ENCODE data around the gene ATP8B1.

ATP8B1 gene

DNA sequence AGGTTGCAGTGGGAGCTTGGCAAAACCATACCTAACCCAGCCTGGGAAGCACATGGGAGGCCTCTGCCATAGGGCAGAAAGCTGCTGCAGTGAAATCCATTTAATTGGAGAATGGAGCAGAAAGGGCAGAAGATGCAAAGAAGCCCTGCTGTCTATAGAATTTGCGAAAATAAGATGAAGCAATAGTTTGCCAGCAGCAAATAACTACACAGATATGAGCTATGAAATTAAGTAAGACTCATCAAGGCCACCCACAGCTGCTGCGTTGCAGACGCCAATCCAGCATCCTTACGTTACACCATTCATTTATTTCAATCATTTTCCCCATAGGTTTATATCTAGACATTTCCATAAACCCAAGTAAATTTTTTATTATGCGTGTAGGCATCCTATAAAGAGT, 21.1 kb downstream of the ATP8B1 start:
- no peak for DNase-seq (ENCODE audit: low spot score)
- in situ Hi-C loops (cut with MboI; ENCODE audit: low pct_unique_long_range_greater_than_20kb, low sequenced_read_pairs, unreplicated experiment): no loop called here
- TF ChIP-seq, protein P1, sequence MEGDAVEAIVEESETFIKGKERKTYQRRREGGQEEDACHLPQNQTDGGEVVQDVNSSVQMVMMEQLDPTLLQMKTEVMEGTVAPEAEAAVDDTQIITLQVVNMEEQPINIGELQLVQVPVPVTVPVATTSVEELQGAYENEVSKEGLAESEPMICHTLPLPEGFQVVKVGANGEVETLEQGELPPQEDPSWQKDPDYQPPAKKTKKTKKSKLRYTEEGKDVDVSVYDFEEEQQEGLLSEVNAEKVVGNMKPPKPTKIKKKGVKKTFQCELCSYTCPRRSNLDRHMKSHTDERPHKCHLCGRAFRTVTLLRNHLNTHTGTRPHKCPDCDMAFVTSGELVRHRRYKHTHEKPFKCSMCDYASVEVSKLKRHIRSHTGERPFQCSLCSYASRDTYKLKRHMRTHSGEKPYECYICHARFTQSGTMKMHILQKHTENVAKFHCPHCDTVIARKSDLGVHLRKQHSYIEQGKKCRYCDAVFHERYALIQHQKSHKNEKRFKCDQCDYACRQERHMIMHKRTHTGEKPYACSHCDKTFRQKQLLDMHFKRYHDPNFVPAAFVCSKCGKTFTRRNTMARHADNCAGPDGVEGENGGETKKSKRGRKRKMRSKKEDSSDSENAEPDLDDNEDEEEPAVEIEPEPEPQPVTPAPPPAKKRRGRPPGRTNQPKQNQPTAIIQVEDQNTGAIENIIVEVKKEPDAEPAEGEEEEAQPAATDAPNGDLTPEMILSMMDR (IDR thresholded peaks at IDR 0.05; ENCODE audit: extremely low read depth, insufficient read depth, missing control alignments): no peak

DNA sequence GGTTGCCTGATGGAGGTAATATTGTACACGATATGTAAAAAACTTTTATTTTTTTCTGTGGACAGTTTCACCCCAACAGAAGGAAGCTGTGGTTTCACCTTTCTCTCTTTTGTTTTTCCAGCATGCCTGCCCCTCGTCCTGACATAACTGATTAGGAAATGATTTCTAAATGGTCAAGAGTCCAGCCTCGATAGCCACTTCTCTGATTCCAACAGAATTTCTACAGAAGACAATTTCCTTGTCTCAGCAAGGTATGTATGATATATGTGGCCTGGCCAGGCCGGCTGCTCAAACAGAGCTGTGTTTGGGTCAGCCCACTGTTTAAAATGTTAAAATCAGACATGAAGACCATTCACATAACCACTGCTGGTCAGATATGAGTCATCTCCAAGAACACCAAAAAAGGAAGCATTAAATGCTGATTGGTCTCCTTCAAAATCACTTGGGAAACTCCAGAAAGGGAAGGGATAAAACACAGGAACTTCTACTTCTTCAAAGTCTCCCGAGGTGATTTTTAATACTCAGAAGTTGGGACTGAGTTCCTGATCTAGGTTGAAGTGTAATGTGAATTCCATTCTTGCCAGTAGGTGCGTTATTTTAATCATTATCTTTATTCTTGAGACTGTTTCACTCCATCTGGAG, 22.3 kb downstream of the ATP8B1 start:
- in situ Hi-C loops (cut with MboI; ENCODE audit: low pct_unique_long_range_greater_than_20kb, low sequenced_read_pairs, unreplicated experiment): no loop called here
- TF ChIP-seq, protein P1 (IDR thresholded peaks at IDR 0.05; ENCODE audit: extremely low read depth, insufficient read depth, missing control alignments): no peak
- DNase-seq (ENCODE audit: low spot score): peak; percentile 45

DNA sequence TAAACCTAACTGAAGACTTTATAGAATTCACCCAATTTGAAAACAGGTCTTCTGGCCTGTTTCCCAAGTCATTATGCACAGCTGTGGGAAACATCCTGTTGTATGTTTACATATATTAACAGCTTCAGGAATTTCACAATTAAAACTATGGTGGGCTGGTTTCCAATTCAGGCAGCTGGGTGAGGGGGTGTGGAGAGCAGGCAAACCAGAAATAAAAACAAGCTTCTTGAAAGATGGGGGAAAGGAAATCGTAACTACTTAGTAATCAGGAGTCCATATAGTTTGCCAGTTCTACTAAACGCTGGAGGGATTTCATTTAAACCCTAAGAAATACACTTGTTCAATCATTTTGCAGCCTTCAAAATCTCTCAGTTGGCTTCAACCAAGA, 22.8 kb downstream of the ATP8B1 start:
- TF ChIP-seq, protein P1 (IDR thresholded peaks at IDR 0.05; ENCODE audit: extremely low read depth, insufficient read depth, missing control alignments): no peak
- no peak for DNase-seq (ENCODE audit: low spot score)
- in situ Hi-C loops (cut with MboI; ENCODE audit: low pct_unique_long_range_greater_than_20kb, low sequenced_read_pairs, unreplicated experiment): no loop called here

DNA sequence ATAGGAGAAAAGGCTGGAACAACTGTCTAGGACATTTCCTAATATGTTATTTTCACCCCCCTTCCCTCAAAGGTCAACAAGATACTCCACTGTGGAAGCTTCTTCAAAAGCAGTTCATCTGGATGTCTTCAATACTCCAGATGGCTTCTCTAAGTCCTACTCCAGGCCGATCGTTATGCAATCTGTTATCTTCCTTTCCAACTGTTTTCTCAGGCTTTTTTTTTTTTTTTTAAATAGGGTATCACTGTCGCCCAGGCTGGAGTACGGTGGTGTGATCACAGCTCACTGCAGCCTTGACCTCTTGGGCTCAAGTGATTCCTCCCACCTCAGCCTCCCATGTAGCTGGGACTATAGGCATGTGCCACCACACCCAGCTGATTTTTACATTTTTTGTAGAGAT, 26.3 kb downstream of the ATP8B1 start:
- TF ChIP-seq, protein P1 (IDR thresholded peaks at IDR 0.05; ENCODE audit: extremely low read depth, insufficient read depth, missing control alignments): no peak
- DNase-seq (ENCODE audit: low spot score): no peak
- in situ Hi-C loops (cut with MboI; ENCODE audit: low pct_unique_long_range_greater_than_20kb, low sequenced_read_pairs, unreplicated experiment): no loop called here

DNA sequence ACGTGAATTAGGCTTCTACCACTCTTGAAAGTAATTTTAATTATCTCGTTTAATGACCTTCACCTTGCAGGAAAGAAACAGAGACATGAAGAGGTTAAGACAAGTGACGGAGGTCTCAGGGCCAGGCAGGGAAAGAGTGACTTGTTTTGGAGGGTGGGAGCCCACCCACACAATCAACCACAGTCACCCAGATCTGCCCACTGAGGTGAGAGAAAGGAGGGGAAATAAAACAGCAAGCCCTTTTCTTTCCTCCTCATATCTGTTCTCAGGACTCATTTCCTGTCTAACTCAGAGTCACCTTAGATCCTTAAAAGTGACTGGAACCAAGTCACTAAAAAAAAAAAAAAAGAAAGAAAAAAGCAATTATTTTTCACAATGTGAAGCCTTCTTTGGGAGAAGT, 26.8 kb downstream of the ATP8B1 start:
- TF ChIP-seq, protein P1 (IDR thresholded peaks at IDR 0.05; ENCODE audit: extremely low read depth, insufficient read depth, missing control alignments): no peak
- in situ Hi-C loops (cut with MboI; ENCODE audit: low pct_unique_long_range_greater_than_20kb, low sequenced_read_pairs, unreplicated experiment): no loop called here
- no peak for DNase-seq (ENCODE audit: low spot score)

DNA sequence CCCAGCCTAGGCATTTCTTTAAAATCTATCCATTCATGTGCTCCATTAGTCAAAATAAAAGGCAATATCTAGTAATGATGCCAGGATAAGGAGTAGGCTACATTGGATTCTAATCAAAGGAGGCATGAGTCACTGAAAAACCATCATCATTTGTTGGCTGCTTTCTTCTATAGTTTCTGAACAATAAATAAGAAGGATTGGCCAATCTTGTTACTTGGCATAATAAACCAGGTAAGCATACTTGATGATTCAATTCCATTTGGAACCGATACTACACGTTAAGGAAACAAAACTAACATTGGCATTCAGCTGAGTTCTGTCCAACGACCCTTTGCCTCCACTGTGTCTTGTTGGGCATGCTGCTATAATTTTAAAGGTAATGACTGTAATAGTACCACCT, 27.2 kb downstream of the ATP8B1 start:
- in situ Hi-C loops (cut with MboI; ENCODE audit: low pct_unique_long_range_greater_than_20kb, low sequenced_read_pairs, unreplicated experiment): no loop called here
- TF ChIP-seq, protein P1 (IDR thresholded peaks at IDR 0.05; ENCODE audit: extremely low read depth, insufficient read depth, missing control alignments): no peak
- no peak for DNase-seq (ENCODE audit: low spot score)

All from GM13977 (cell line).